Activated T-helper 1 cell treated with anti-CD3 and anti-CD28 coated beads, Interleukin-2, amount 50 U/mL, for 16 hours (primary cell): ENCODE measurements around the gene AHCYL2.
"Not testable (repeated sequence)": the region's sequence is repeated elsewhere in the genome, so short reads cannot be mapped to it uniquely, and the experiment has no call there.

Experiments
- DNase-seq, 2 donors: peaks; one replicate each; pipeline ENCODE4 v3.0.0-alpha.2; 2020; ENCODE audit warnings: low read depth in 1 of 2, low spot score in 1 of 2

Gene AHCYL2

DNA sequence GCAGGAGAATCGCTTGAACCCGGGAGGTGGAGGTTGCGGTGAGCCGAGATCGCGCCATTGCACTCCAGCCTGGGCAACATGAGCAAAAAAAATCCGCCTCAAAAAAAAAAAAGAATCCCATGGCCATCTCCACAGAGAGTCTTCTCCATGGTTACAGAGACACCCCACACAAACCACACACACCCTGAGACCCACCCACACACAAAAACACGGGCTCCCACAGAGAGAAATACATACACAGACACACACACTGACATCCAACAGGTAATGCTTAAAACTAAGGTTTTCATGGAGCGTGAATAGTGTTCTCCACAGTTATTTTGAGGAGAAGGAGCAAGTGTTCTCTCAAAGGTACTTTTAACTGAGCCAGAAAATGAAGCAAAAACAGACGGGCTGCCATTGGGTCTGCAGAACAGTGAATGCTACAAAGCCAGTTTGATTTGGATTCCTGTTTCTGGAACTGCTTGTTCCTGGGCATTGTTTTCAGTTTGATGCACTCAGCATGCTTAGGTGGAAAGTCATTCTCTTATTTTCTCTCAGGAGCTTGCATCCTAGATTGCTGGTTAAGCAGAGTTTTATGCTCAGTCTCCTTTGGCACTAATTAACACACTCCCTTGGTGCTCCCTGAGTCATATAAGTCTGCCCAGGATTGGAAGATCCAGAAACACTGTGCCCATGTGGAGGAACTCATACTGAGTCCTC lies 15.4 kb downstream of the AHCYL2 start:
- DNase-seq = no peak

- DNase-seq = no peak
These were observed 19.4 kb downstream of the AHCYL2 start for GRCh38 chr7:129244220-129244619.

GRCh38 chr7:129245533-129245932 lies 20.7 kb downstream of the AHCYL2 start:
- DNase-seq = no peak

GRCh38 chr7:129247087-129247486 lies 22.3 kb downstream of the AHCYL2 start:
- DNase-seq = no peak

- DNase-seq = no peak
These were observed 27.3 kb downstream of the AHCYL2 start for GRCh38 chr7:129252128-129252527.

DNA sequence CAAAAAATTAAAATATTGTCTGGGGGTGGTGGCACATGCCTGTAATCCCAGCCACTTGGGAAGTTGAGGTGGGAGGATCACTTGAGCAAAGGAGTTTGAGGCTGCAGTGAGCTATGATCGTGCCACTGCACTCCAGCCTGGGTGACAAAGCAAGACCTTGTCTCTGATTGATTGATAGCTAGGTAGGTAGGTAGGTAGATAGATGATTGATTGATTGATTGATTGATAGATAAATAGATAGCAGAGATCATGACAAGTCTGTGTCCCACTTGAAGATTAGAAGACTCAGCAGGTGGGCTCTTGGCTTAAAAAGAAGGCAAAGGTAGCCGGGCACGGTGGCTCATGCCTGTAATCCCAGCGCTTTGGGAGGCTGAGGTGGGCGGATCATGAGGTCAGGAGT lies 27.8 kb downstream of the AHCYL2 start:
- DNase-seq = not testable (repeated sequence)

- DNase-seq = no peak
These were observed 31.0 kb downstream of the AHCYL2 start for GRCh38 chr7:129255800-129256199.

DNA sequence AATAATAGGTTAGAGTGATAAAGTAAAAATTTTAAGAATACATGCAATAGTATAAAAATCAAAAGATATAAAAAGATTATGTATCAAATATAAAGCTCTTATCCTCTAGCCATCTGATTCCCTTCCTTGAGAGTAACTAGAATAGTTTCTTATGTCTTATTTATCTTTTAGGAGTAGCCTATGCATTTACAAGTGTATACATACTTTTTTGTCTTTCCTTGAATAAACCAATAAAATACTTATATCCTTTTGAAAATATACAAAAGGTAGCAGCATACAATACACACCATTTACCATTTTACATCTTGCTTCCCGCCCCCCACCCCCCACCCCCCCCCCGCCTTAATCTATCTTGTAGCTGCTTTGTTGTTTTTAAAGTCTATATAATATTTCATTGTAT lies 31.4 kb downstream of the AHCYL2 start:
- no peak for DNase-seq

- DNase-seq = no peak
These were observed 32.3 kb downstream of the AHCYL2 start for GRCh38 chr7:129257168-129257567.

DNA sequence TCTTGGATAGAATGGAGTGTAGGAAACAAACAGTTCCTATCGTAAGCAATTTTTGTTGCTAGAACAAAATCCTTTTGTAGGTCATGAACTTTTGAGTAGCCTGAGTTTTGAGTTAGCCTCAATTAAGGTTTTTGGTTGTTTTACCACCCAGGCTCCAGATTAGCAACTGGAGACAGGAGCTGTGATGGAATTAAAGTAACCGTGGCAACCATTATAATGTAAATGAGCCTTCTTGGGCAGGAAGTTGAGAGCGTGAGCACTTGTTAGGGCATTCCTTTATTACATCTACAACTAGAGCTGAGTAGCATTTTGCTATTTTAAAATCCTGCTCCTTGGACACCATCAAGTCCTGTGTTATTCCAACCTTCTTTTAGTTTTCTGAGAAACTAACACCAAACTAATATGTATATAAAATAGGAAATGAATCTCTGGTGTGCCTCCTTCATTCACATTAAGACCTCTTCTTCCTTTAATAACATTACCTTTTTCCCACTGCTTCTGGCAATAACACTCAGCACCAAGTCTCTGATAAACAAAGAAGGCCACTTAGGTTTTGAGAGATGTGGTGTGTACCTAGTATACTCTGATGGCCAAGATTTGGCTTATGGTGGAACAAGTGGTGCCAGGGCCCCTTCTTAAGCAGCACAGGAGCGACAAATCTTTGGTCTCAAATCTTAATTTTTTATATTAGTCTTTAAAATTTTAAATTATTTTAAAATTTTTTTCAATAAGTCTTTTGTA lies 34.0 kb downstream of the AHCYL2 start:
- no peak for DNase-seq

DNA sequence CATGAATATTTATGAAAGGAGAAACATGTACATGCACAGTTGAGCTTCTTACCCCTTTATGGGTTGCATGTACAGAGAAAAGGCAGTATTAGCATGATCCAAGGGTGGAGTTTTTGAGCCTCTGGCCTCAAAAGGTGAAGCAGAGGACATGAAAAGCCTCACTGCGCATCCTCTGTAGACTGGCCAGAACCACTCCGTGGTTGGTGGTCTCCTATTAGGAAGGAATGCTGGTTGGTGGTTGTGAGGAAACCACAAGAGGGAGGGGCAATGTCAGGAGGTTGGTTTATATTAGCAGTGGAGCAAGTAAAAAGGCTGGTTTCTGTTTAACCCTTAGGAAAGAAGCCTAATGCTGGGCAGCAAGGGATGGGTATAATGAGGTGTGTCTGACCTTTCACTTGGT lies 37.5 kb downstream of the AHCYL2 start:
- no peak for DNase-seq

- DNase-seq = no peak
These were observed 38.3 kb downstream of the AHCYL2 start for GRCh38 chr7:129263168-129263567.

DNA sequence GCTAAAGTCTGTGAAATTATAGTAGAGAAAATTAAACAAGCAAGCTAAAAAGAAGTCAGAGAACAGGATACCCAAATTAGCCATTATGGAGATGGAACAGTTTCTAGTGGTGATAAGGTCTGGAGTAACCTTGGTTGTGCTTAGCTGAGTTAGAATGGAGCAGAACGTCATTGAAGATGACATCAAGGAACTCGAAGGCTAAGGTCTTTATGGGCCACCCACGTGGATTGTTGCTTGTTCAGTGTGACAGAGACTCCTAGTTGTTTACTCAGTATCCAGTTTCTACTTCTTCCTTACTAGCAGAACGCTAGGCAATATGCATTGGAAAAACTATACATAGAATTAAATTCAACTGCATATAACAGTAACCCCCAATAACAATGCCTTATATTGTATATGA lies 39.7 kb downstream of the AHCYL2 start:
- DNase-seq = no peak

DNA sequence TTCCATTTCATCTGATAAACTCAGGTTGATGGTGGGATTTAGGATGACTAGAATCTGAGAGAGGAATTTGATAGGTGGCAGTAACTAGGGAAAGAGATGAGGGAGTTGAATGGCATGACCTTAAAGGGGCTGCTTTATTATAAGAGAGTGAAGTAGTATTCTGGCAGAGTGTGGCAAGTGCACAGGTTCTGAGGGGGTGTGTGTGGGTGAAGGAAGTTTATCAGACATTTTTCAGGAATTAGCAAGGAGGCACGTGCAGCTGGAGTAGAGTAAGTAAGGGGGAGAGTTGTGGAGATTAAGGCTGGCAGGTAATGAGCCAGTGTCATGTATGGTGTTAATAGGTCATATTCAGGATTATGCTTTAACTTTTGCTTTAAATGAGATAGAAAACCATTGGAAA lies 40.5 kb downstream of the AHCYL2 start:
- no peak for DNase-seq

DNA sequence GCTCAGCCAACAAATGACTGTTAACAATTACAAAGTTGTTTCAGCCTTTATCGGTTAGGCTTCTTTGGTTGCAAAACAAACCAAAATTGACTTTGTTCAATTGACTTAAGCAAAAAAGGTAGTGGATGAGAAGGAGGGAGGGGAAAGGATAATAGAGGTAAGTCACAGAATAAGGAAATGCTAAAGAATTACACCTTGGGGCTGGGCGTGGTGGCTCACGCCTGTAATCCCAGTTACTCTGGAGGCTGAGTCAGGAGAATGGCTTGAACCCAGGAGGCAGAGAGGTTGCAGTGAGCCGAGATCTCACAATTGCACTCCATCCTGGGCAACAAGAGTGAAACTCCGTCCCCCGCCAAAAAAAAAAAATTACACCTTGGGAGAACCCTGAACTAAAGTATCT lies 41.4 kb downstream of the AHCYL2 start:
- DNase-seq = no peak

- no peak for DNase-seq
These were observed 45.2 kb downstream of the AHCYL2 start for GRCh38 chr7:129270077-129270476.

GRCh38 chr7:129271500-129272355 lies 46.9 kb downstream of the AHCYL2 start:
- peak; percentile 13 to 32 for DNase-seq

DNA sequence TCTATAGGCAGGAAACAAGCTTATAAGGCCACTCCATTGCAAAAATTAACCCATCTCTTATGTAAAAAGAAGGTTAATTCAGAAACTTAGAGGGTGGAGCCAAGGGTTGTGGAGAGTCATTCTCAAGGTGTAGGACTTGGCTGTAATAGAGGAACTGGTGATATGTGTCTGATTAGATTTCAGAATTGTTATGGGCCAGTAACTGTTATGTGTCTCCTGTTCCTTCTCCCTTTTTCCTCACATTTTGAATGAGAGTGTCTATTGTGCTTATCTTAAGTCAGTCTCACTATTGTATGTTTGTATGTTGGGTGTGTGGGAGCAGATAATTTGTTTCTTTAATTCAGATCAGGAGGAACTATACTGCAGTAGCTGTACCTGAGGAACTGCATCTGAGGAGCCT lies 49.1 kb downstream of the AHCYL2 start:
- no peak for DNase-seq

GRCh38 chr7:129277629-129278028 lies 52.8 kb downstream of the AHCYL2 start:
- no peak for DNase-seq

- no peak for DNase-seq
These were observed 53.9 kb downstream of the AHCYL2 start for GRCh38 chr7:129278688-129279087.

GRCh38 chr7:129279757-129280156 lies 54.9 kb downstream of the AHCYL2 start:
- no peak for DNase-seq

DNA sequence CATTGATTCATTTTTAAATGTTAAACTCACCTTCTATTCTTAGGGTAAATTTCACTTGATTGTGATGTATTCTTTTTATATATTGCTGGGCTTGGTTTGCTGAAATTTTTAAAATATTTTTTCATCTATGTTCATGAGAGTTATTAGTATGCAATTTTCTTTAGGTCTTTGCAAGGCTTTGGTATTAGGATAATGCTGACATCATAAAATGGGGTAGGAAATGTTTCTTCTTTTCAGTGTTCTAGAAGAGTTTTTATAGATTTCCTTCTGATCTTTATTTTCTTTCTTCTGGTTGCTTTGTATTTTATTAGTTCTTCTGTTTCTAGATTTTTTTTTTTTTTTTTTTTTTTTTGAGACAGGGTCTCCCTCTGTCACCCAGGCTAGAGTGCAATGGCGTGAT lies 56.3 kb downstream of the AHCYL2 start:
- DNase-seq = no peak
